HepG2 (cell line): Measurements from ENCODE around the gene MGARP. TPM values are rescaled to one million over a fixed set of nuclear protein-coding genes. Genes with fewer than 3 reads are reported as not detected.

Experiments
- AHR ChIP-seq: IDR thresholded peaks from 2 replicates; pipeline ENCODE4 v1.6.1; 2018; ENCODE audit warnings: missing genetic modification reagents, missing compliant biosample characterization
- ATF7-NPFF ChIP-seq: sonication (generic); formaldehyde crosslinking; IDR thresholded peaks from 2 replicates; pipeline ENCODE4 v1.8.1; 2023; ENCODE audit warnings: mild to moderate bottlenecking, low read depth, missing genetic modification reagents, moderate library complexity
- BRF2 ChIP-seq: sonication (generic); formaldehyde crosslinking; IDR thresholded peaks from 2 replicates; pipeline ENCODE4 v1.8.1; 2022; ENCODE audit warnings: mild to moderate bottlenecking, missing genetic modification reagents
- FOSL2 ChIP-seq: sonication (generic); formaldehyde crosslinking; IDR thresholded peaks from 2 replicates; pipeline ENCODE4 v1.4.0; 2020; ENCODE audit warnings: missing genetic modification reagents
- FOXA1 ChIP-seq, 2 experiments: fragments of 450-650 bp in 1 of 2; sonication (generic) in 1 of 2; formaldehyde crosslinking in 1 of 2; IDR thresholded peaks; 2 replicates each; pipeline versions ENCODE4 v1.4.0 to v1.6.1; 2016 to 2020; ENCODE audit warnings: missing genetic modification reagents in 1 of 2
- GATAD2A ChIP-seq: IDR thresholded peaks from 2 replicates; pipeline ENCODE4 v1.6.1; 2016
- HNRNPLL ChIP-seq: fragments of 200-400 bp; formaldehyde crosslinking; IDR thresholded peaks from 2 replicates; pipeline ENCODE4 v1.6.1; 2017; ENCODE audit warnings: mild to moderate bottlenecking, low read depth, low read length; ENCODE audit not compliant: poor library complexity, severe bottlenecking
- KDM1A ChIP-seq: IDR thresholded peaks from 2 replicates; pipeline ENCODE4 v1.6.1; 2016; ENCODE audit warnings: missing compliant biosample characterization
- KLF16 ChIP-seq, 2 experiments: sonication (generic) in 1 of 2; formaldehyde crosslinking in 1 of 2; IDR thresholded peaks; 2 replicates each; pipeline versions ENCODE4 v1.6.1 to v1.8.0; 2016 to 2023; ENCODE audit warnings: missing genetic modification reagents in 2 of 2, missing compliant biosample characterization in 1 of 2
- NR1H2 ChIP-seq: sonication (generic); formaldehyde crosslinking; IDR thresholded peaks from 2 replicates; pipeline ENCODE4 v1.8.1; 2022; ENCODE audit warnings: low read depth, missing genetic modification reagents, borderline replicate concordance
- NR2F6 ChIP-seq, 2 experiments: IDR thresholded peaks; 2 replicates each; pipeline ENCODE4 v1.6.1; 2016; ENCODE audit warnings: antibody characterized with exemption in 1 of 2, mild to moderate bottlenecking in 1 of 2
- REST ChIP-seq, 2 experiments: IDR thresholded peaks; 2 replicates each; pipeline ENCODE4 v1.6.1; 2011 to 2012; ENCODE audit warnings: low read length in 2 of 2, borderline replicate concordance in 1 of 2, low read depth in 1 of 2, mild to moderate bottlenecking in 1 of 2, moderate library complexity in 1 of 2
- REXO4 ChIP-seq: sonication (generic); formaldehyde crosslinking; IDR thresholded peaks from 2 replicates; pipeline ENCODE4 v1.8.0; 2022; ENCODE audit warnings: missing genetic modification reagents, mild to moderate bottlenecking, borderline replicate concordance
- TIGD3 ChIP-seq: sonication (generic); formaldehyde crosslinking; IDR thresholded peaks from 2 replicates; pipeline ENCODE4 v1.5.1; 2020; ENCODE audit warnings: mild to moderate bottlenecking, missing genetic modification reagents, borderline replicate concordance
- ZBTB37 ChIP-seq: sonication (generic); formaldehyde crosslinking; IDR thresholded peaks from 2 replicates; pipeline ENCODE4 v1.4.0; 2020; ENCODE audit warnings: mild to moderate bottlenecking, missing genetic modification reagents
- ZNF160 ChIP-seq: sonication (generic); formaldehyde crosslinking; IDR thresholded peaks from 2 replicates; pipeline ENCODE4 v1.8.0; 2022; ENCODE audit warnings: mild to moderate bottlenecking, inconsistent platforms, missing genetic modification reagents
- ZNF232 ChIP-seq: sonication (generic); formaldehyde crosslinking; IDR thresholded peaks from 2 replicates; pipeline ENCODE4 v1.4.0; 2020; ENCODE audit warnings: missing genetic modification reagents, borderline replicate concordance
- ZNF414 ChIP-seq: sonication (generic); formaldehyde crosslinking; IDR thresholded peaks from 2 replicates; pipeline ENCODE4 v1.5.0; 2020; ENCODE audit warnings: missing genetic modification reagents
- ZNF891 ChIP-seq: sonication (generic); formaldehyde crosslinking; IDR thresholded peaks from 2 replicates; pipeline ENCODE4 v1.5.0; 2020; ENCODE audit warnings: mild to moderate bottlenecking, missing genetic modification reagents
- ZSCAN20 ChIP-seq: sonication (generic); formaldehyde crosslinking; IDR thresholded peaks from 2 replicates; pipeline ENCODE4 v1.4.0; 2020; ENCODE audit warnings: missing genetic modification reagents, mild to moderate bottlenecking, borderline replicate concordance
- polyA plus RNA-seq, 8 experiments: library from polyadenylated mRNA; depleted of rRNA in 3 of 8; stranded (reverse) in 7 of 8; unstranded in 1 of 8; fragments of >200 nt; fragmentation: Illumina TruSeq in 4 of 8; extraction: Trizol in 4 of 8; gene quantifications; 2 replicates each; pipeline versions ENCODE4 v1.2.1 to v1.2.3, GENCODE V29; 2011 to 2016; ENCODE audit warnings: low read depth in 4 of 8, missing spikeins in 1 of 8, mixed read lengths in 1 of 8; ENCODE audit not compliant: insufficient read depth in 1 of 8
- total RNA-seq, 5 experiments: library from RNA; depleted of rRNA; stranded (reverse); fragments of >200 nt; fragmentation: Illumina TruSeq; extraction: Trizol; gene quantifications; 2 replicates each; pipeline ENCODE4 v1.2.3, GENCODE V29; 2016; ENCODE audit warnings: low read depth in 1 of 5

MGARP gene
- total and polyA plus RNA-seq, 2 of the 13 experiments (the other 11 are each of a cell fraction or from before 2014, with no cell fraction given) = 0.11 to 0.13 TPM

GRCh38 chr4:139295206-139295941 is 15.3 kb upstream of the MGARP start (continued):
- TF ChIP-seq REST (IDR thresholded peaks at IDR 0.05; ENCODE audit: borderline replicate concordance in 1 of 2, low read depth in 1 of 2, low read length in 2 of 2) (peak in 1 of 2 experiments; percentile 54; a peak in 1 of 4 replicates), ZNF414 (CRISPR knock-in tag) (peak; percentile 84; the same call in 1 of the 2 replicates), ZNF160 (peak; percentile 92), NR2F6 (IDR thresholded peaks at IDR 0.05) (no peak), NR2F6 (CRISPR knock-in tag; IDR thresholded peaks at IDR 0.05) (peak; percentile 69), ZSCAN20 (CRISPR knock-in tag) (peak; percentile 74; the same call in 1 of the 2 replicates), HNRNPLL (peak; percentile 66), GATAD2A (CRISPR knock-in tag) (peak; percentile 68; the same call in 1 of the 2 replicates), FOXA1 (IDR thresholded peaks at IDR 0.05) (no peak), FOXA1 (CRISPR knock-in tag; IDR thresholded peaks at IDR 0.05) (peak; percentile 69), ATF7-NPFF (CRISPR knock-in tag) (peak; percentile 76), TIGD3 (CRISPR knock-in tag) (no peak), ZNF891 (CRISPR knock-in tag) (peak; percentile 82), KLF16 (CRISPR knock-in tag; IDR thresholded peaks at IDR 0.05) (peak in 1 of 2 experiments; percentile 69; a peak in 1 of 4 replicates), ZBTB37 (CRISPR knock-in tag) (0 out of 2 replicates have a peak, but pooled peaks have one; percentile 47), AHR (CRISPR knock-in tag) (peak; percentile 84; the same call in 1 of the 2 replicates), FOSL2 (CRISPR knock-in tag) (peak; percentile 45; the same call in 1 of the 2 replicates), REXO4 (no peak), ZNF232 (CRISPR knock-in tag) (peak; percentile 94; the same call in 1 of the 2 replicates), NR1H2 (CRISPR knock-in tag) (0 out of 2 replicates have a peak, but pooled peaks have one; percentile 35), KDM1A (CRISPR knock-in tag) (0 out of 2 replicates have a peak, but pooled peaks have one; percentile 29), BRF2 (peak; percentile 91)
